Loucy (cell line): ENCODE measurements around the gene KRTAP5-8.

Experiments
- H2AFZ ChIP-seq: fragments of 200-600 bp; sonication (generic); 2 replicates; pipeline ENCODE4 v1.6.0; 2016; ENCODE audit warnings: antibody characterized with exemption, mild to moderate bottlenecking, low read length, moderate library complexity
- H3F3A ChIP-seq: fragments of 200-600 bp; 2 replicates; pipeline ENCODE4 v1.6.0; 2016; ENCODE audit warnings: antibody characterized with exemption, low read depth, mild to moderate bottlenecking
- H3K27me3 ChIP-seq: fragments of 200-600 bp; sonication (generic); 2 replicates; pipeline ENCODE4 v1.6.1; 2014; ENCODE audit warnings: low read length, mild to moderate bottlenecking; ENCODE audit not compliant: insufficient read depth, poor library complexity, severe bottlenecking
- H3K36me3 ChIP-seq: fragments of 200-600 bp; sonication (generic); 2 replicates; pipeline ENCODE4 v1.6.1; 2016; ENCODE audit warnings: low read length; ENCODE audit not compliant: insufficient read depth
- H3K4me1 ChIP-seq: fragments of 200-600 bp; sonication (generic); 2 replicates; pipeline ENCODE4 v1.5.1; 2014; ENCODE audit warnings: low read length, mild to moderate bottlenecking; ENCODE audit not compliant: insufficient read depth, poor library complexity, severe bottlenecking
- H3K4me2 ChIP-seq: fragments of 200-600 bp; sonication (generic); 2 replicates; pipeline ENCODE4 v1.6.0; 2014; ENCODE audit warnings: antibody characterized with exemption, low read length, low read depth, mild to moderate bottlenecking; ENCODE audit not compliant: poor library complexity, severe bottlenecking
- H3K4me3 ChIP-seq: fragments of 200-600 bp; sonication (generic); 2 replicates; pipeline ENCODE4 v1.5.1; 2014; ENCODE audit warnings: low read length, mild to moderate bottlenecking, mixed read lengths; ENCODE audit not compliant: poor library complexity, severe bottlenecking
- H3K79me2 ChIP-seq: fragments of 200-600 bp; sonication (generic); 2 replicates; pipeline ENCODE4 v1.6.1; 2014; ENCODE audit warnings: low read length; ENCODE audit not compliant: insufficient read depth
- H3K9ac ChIP-seq: fragments of 200-600 bp; sonication (generic); 2 replicates; pipeline ENCODE4 v1.6.0; 2014; ENCODE audit warnings: mild to moderate bottlenecking, low read depth, low read length, moderate library complexity; ENCODE audit not compliant: poor library complexity, severe bottlenecking
- H3K9me2 ChIP-seq: fragments of 200-600 bp; sonication (generic); replicated peaks from 2 replicates; pipeline ENCODE4 v1.6.1; 2016; ENCODE audit warnings: low read depth, low read length, mixed read lengths
- H3K9me3 ChIP-seq: fragments of 200-600 bp; sonication (generic); 2 replicates; pipeline ENCODE4 v1.6.1; 2014; ENCODE audit warnings: mild to moderate bottlenecking, antibody characterized with exemption, low read length, low read depth; ENCODE audit not compliant: insufficient read depth
- H4K20me1 ChIP-seq: fragments of 200-600 bp; sonication (generic); 2 replicates; pipeline ENCODE4 v1.6.0; 2014; ENCODE audit warnings: antibody characterized with exemption, low read length, mild to moderate bottlenecking; ENCODE audit not compliant: insufficient read depth, poor library complexity, severe bottlenecking
- EZH2phosphoT487 ChIP-seq: fragments of 200-600 bp; IDR thresholded peaks from 2 replicates; pipeline ENCODE4 v1.6.1; 2018; ENCODE audit warnings: antibody characterized with exemption, mild to moderate bottlenecking, moderate library complexity, borderline replicate concordance
- TF ChIP-seq, protein P1 (sequence below): fragments of 200-600 bp; sonication (generic); conservative IDR thresholded peaks from 2 replicates; pipeline ENCODE4 v1.5.1; 2014; ENCODE audit warnings: mild to moderate bottlenecking, antibody characterized with exemption, low read length

KRTAP5-8 gene

DNA sequence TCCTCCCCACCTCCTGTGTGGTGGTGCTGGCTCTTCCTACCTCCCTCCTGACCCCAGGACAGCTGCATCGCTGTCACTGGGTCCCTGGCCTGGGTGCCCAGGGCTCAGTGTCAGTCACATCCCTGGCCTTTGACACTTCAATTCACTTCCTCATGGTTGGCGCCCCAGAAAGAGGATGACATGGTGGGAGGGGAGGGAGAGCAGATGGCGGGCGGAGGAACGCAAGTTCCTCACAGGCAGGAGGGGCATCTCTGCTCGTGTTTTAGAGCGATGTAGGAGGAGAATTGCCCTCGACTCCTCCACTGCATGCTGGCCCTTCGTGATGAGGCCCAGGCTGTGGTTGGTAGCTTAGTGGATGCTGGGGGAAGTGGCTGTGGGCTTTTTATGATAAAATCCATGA lies 45.9 kb upstream of the KRTAP5-8 start:
- Histone ChIP-seq H3K4me1 (no peaks in the 10 kb centered on the region), H3K9me3 (no peaks in the 10 kb centered on the region), H3K36me3 (peaks cover 47% of the 10 kb centered on the region; the same call in 1 of the 2 replicates), H3K9ac (no peak overlapping the region), H3F3A (no peaks in the 10 kb centered on the region), H3K9me2 (no peaks in the 10 kb centered on the region), H4K20me1 (no peaks in the 10 kb centered on the region), H3K79me2 (no peaks in the 10 kb centered on the region), H3K27me3 (no peaks in the 10 kb centered on the region), H3K4me3 (no peak overlapping the region), H3K4me2 (no peak overlapping the region), H2AFZ (no peak overlapping the region)
- no peak for TF ChIP-seq EZH2phosphoT487
- TF ChIP-seq, protein P1, sequence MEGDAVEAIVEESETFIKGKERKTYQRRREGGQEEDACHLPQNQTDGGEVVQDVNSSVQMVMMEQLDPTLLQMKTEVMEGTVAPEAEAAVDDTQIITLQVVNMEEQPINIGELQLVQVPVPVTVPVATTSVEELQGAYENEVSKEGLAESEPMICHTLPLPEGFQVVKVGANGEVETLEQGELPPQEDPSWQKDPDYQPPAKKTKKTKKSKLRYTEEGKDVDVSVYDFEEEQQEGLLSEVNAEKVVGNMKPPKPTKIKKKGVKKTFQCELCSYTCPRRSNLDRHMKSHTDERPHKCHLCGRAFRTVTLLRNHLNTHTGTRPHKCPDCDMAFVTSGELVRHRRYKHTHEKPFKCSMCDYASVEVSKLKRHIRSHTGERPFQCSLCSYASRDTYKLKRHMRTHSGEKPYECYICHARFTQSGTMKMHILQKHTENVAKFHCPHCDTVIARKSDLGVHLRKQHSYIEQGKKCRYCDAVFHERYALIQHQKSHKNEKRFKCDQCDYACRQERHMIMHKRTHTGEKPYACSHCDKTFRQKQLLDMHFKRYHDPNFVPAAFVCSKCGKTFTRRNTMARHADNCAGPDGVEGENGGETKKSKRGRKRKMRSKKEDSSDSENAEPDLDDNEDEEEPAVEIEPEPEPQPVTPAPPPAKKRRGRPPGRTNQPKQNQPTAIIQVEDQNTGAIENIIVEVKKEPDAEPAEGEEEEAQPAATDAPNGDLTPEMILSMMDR = no peak

DNA sequence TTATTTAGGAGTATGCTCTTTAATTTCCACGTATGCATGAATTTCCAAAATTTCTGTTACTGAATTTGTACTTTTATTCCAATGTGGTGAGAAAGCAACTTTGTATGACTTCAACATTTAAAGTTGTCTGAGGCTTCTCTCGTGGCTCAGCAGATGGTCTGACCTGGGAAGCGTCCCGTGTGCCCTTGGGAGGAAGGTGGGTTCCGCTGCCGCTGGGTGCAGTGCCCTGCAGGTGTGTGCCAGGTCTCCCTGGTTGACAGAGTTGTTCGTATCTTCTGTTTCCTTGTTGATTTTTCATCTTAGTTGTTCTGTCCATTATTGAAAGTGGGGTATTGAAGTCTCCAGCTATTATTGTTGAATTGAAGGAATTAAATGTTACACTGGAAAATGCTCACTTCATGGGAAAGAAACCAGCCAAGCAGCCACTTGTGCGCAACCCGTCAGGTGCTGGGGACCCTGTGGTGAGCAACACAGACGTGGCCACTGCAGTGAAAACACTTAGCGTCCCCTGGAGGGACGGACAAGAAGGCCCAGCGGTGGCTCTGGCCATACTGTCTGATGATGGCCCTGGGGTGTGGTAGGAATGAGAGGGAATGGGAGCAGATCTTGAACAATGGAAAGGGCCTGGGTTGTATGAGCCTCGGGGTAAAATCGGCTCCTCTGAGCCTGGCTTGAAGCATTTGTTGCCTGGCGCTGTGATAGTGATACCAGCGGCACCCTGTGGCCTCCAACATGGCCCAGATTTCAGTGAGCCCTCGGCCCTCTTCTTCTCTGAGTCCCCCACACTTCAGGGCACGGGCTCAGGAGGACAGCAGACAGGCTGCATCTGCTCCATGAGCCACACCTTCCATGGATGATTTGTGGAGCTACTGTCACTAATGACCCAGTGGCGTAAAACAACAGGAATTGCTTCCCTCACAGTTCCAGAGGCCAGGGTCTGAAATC lies 42.3 kb upstream of the KRTAP5-8 start:
- H3K4me3 ChIP-seq = no peak overlapping the region
- no peaks in the 10 kb centered on the region for H3K9me3 ChIP-seq
- H3F3A ChIP-seq = no peaks in the 10 kb centered on the region
- H3K4me2 ChIP-seq = no peak overlapping the region
- H3K27me3 ChIP-seq = no peaks in the 10 kb centered on the region
- no peak for TF ChIP-seq EZH2phosphoT487
- TF ChIP-seq, protein P1 = no peak
- no peaks in the 10 kb centered on the region for H3K79me2 ChIP-seq
- H3K9ac ChIP-seq = no peak overlapping the region
- no peaks in the 10 kb centered on the region for H3K9me2 ChIP-seq
- H2AFZ ChIP-seq = no peak overlapping the region
- H3K4me1 ChIP-seq = no peaks in the 10 kb centered on the region
- H4K20me1 ChIP-seq = no peaks in the 10 kb centered on the region
- H3K36me3 ChIP-seq = peaks cover 77% of the 10 kb centered on the region; the same call in 1 of the 2 replicates

DNA sequence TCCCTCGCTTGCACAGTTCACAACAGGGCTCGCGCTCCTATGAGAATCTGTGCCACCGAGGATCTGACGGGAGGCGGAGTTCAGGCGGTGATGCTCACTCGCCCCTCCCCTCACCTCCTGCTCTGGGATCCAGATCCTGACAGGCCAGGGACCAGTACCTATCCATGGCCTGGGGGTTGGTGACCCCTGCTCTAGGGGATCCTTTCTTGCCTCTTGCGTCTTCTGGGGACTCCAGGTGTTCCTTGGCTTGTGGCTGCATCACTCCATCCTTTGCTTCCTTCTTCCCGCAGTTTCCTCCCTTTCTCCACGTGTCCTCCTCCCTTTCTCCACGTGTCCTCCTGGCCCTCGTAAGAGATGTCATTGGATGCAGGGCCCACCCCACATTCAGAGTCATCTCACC lies 41.4 kb upstream of the KRTAP5-8 start:
- no peaks in the 10 kb centered on the region for H4K20me1 ChIP-seq

More for the DNA sequence above, 41.4 kb upstream of the KRTAP5-8 start:
- no peaks in the 10 kb centered on the region for H3K4me1 ChIP-seq
- no peak for TF ChIP-seq EZH2phosphoT487
- TF ChIP-seq, protein P1 = no peak
- H3K36me3 ChIP-seq = peaks cover 75% of the 10 kb centered on the region; the same call in 1 of the 2 replicates
- H2AFZ ChIP-seq = no peak overlapping the region
- H3K27me3 ChIP-seq = no peaks in the 10 kb centered on the region
- no peaks in the 10 kb centered on the region for H3K9me3 ChIP-seq
- H3K79me2 ChIP-seq = no peaks in the 10 kb centered on the region
- no peaks in the 10 kb centered on the region for H3K9me2 ChIP-seq
- H3F3A ChIP-seq = no peaks in the 10 kb centered on the region
- no peak overlapping the region for H3K9ac ChIP-seq
- no peak overlapping the region for H3K4me2 ChIP-seq
- no peak overlapping the region for H3K4me3 ChIP-seq
